Activated effector memory CD4-positive, alpha-beta T cell treated with Interleukin-2 at 50 U/mL for 16 hours (primary cell): ENCODE results near the gene TSPYL2.

Experiments used
- DNase-seq: peaks from one replicate; pipeline ENCODE4 v3.0.0-alpha.2; 2020

TSPYL2 gene

GRCh38 chrX:53080628-53081580, 1.3 kb upstream of the TSPYL2 start:
- no peak for DNase-seq

- no peak for DNase-seq
Observed at GRCh38 chrX:53082773-53083616, 828 bp downstream of the TSPYL2 start.

GRCh38 chrX:53084043-53084570, 1.9 kb downstream of the TSPYL2 start:
- DNase-seq = no peak

DNA sequence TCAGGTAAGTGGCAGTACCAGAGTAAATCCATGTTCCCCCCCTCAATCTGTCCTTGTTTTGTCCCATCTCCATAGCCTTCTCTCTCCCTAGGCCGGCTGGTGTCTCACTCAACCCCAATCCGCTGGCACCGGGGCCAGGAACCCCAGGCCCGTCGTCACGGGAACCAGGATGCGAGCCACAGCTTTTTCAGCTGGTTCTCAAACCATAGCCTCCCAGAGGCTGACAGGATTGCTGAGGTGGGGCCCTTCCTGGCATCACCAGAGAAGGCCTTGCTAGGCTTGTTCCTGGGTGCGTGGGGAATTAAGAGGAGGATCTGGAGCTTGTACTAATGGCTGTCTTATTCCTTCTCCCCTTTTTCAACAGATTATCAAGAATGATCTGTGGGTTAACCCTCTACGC, 2.7 kb downstream of the TSPYL2 start:
- DNase-seq = no peak

GRCh38 chrX:53085661-53086229, 3.6 kb downstream of the TSPYL2 start:
- no peak for DNase-seq

- no peak for DNase-seq
Observed at GRCh38 chrX:53086464-53086863, 4.3 kb downstream of the TSPYL2 start.

DNA sequence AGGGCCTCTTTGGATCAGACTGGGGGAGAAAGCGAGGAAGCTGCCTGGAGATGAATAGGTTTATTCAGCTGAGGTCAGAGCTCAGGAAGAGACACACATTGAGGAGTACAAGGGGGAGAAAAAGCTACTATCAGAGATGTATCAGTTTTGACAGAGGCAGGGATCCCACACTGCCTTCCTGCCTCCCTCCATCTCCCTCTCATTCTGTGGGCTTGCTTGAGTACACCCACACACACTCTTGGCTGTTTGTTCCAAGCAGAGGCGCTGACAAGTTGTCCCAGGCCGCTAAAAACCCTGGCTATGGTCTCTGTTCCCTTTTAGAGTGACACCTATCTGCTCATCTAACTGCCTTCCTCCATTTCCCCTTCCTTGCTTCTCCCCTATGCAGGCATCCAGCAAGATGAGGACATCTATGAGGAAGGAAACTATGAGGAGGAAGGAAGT, 5.2 kb downstream of the TSPYL2 start:
- no peak for DNase-seq

- DNase-seq = peak; percentile 67
Observed at GRCh38 chrX:53088136-53088974, 6.2 kb downstream of the TSPYL2 start.

DNA sequence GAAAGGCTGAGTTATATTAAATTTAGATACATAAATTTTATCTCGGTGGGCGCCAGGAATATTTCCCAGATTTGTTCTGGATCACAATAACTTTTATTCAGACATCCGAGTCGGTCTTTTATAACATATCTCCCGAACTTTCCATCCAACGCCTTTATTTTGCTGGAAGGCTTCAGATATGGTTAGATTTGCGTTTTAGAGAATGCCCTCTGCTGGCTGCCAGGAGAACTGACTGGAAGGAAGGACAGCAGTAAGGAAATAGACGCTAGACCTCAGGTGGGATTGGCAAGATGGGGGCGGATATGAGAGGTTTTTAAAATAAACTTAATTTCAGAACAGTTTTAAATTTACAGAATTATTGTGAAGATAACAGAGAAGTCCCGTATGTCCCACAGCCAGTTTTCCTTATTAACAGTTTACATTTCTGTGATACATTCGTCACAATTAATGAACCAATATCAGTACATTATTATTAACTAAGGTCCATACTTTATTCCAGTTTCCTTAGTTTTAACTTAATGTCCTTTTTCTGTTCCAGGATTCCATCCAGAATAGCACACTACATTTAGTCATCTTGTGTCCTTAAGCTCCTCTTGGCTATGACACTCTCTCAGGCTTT, 7.2 kb downstream of the TSPYL2 start:
- DNase-seq = no peak

GRCh38 chrX:53089925-53090324, 7.8 kb downstream of the TSPYL2 start:
- DNase-seq = no peak

DNA sequence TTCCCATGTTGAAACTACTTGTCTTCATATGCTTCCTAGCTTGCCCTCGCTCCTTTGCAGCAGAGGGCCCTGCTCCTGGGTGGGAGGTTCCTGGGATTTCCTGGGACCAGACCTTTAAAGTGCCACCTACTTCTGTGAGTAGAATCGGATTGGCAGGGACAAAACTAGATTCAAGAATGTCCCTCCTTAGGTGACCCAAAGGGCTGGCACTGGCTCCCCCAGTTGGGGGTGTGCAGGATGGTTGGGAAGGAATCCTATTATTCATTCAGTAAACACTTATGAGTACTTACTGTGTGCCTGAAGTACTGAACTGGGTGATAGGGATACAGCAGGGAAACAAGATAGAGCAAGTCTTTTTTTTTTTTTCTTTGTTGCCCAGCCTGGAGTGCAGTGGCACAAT, 9.2 kb downstream of the TSPYL2 start:
- no peak for DNase-seq

DNA sequence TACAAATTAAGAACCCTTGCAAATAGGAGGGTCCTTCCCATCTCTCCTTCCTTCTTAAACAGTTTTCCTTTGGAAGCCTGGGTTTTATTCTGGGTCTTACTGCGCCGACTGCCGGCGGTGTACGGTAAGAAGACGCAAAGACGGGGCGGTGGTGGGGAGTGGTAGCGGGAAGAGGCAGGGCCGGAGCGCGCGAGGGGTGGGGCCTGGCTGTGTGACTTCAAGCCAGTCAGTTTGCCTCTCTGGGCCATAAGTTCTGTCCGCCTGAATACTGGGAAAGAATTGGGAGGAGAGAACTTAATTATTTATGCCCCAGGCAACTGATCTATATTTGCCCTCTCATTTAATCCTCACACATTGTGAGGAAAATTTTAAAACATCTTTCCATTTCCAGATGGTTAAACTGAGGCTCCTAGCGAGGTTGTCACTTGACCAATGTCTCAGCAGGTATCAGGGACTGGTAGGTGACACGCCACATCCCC, 11.0 kb downstream of the TSPYL2 start:
- DNase-seq = peak; percentile 68

DNA sequence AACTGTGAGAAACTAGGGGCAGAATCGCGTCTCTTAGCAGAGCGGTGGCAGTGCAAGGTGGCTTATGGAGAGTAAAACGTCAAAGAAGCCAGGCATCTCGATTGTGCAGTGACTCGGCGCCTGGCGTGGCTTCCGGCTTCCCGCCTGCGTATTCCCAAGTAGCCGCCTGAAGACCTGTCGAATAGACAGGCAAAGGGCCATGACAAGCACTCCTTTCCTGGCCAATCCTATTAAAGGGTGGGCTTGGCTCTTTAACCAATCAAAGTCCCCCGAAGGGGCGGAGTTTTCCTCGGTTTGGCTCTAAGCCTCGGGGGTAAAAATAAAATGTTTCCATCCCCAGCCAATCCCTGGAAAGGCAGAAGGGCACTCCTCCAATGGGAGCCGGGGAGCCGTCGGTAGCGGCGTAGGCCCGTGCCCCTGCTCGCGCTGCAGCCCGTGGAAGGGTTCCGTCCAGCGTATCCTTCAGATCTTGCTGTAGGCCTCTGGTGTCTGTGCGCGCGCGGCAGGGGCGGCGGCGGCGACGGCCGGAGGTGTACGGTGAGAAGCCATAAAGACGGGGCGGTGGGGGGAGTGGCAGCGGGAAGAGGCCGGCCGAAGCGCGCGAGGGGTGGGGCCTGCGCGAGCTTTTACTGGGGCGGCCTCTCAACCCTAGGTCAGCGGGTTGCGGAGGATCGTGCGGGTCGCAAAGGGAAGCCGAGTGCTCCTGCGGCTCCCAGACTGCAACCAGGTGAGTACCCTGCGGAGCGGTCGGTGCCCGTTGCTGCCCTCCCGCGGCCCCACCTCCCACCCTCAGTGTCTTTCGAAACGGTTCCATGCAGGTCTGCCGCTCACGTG, 11.8 kb downstream of the TSPYL2 start, which contains the start of gene KANTR:
Gene KANTR (plus strand): TSS at position 395 of the 834 bp plus-strand sequence. CDS start 30,131 bp downstream, outside the sequence.
- peak; percentile 73 for DNase-seq

DNA sequence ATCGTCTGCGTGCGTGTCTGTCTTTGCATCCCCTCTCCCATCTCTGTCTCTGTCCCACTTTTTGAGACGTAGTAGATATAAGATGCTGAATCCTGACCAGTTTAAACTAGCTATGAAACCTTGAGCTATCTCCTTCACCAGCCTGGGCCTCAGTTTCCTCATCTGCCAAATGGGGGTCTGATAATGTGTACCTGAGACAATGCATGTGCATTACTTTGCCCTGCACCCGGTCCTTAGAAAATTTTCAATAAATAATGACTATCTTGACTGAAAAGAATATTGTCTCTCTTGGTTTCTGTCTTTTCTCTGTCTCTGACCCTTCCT, 12.4 kb downstream of the TSPYL2 start:
- DNase-seq = no peak

DNA sequence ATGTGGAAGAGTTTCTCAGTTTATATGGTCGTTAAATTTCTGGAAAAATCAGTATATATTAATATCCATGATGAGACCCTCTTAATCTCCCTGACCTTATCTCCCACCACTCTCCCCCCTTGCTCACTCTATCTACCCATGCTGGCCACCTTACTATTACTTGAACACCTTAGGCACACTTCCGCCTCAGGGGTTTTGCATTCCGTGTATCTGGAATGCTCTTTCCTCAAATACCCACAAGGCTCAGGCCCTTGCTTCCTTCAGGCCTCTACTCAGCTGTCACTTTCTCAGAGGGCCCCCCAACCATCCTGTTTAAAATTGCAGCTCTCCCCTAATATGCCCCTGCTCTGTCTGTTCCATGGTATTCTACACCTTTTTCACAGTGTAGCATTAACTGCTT, 13.6 kb downstream of the TSPYL2 start:
- no peak for DNase-seq

DNA sequence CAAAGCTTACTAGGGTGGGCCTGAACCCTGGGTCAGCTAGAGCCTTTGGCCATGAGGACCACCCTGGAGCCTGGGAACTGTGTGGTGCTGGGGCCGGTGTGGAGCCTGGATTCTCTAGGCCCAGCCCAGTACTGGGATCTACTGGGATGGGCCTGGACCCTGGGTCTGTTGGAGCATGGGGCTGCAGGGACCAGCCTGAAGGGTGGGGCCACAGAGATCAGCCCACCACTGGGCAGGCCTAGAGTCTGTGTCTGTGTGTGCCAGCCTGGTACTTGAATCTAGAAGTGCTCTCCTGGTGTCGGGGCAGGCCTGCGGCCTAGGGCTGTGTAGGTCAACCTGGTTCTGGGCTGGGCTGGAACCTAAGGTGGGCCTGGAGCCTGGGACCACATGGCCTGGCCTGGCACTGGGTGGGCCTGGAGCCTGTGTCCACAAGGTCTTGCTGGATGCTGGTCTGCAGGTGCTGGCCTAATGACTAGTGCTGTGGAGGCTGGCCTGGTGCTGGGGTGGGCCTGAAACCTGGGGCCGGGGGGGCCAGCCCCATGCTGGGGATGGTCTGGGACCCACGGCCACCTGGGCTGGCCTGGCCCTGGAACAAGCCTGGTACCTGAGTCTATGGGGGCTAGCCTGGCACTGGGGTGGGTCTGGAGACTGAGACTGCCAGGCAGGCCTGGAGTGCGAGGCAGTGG, 32.8 kb downstream of the TSPYL2 start:
- DNase-seq = no peak

DNA sequence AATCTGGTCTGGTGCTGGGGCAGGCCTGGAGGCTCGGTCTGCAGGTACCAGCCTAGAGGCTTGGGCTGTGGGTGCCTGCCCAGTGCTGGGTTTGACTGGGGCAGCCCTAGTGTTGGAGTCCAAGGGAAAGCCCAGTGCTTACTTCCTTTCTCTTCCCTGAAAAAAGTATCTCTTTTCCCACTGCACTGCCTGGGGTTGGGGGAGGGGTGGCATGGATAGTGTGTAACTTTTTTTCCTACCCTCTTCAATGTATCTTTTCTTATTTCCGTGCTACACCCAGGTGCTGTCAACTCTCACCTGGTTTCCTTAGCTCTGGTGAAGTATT, 33.3 kb downstream of the TSPYL2 start:
- no peak for DNase-seq

- no peak for DNase-seq
Observed at GRCh38 chrX:53116101-53116500, 33.9 kb downstream of the TSPYL2 start.

DNA sequence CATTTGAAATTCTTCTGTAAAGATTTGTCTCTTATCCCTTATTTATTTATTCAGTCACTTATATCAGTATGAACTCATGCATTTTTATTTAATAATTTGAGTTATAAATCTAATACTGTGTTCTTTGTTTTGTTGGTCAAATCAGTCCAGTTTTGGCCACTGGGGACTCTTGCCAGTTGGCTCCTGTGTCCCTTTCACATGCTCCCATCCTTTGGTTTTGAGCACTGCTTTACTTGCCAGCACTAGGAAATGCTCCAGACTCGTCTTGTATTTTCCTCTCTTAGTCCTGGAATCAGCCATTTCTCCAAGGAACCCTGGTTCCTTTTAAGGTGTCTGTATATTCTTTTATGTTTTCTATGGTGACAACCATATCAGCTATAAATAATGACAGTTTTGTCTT, 39.8 kb downstream of the TSPYL2 start:
- no peak for DNase-seq

DNA sequence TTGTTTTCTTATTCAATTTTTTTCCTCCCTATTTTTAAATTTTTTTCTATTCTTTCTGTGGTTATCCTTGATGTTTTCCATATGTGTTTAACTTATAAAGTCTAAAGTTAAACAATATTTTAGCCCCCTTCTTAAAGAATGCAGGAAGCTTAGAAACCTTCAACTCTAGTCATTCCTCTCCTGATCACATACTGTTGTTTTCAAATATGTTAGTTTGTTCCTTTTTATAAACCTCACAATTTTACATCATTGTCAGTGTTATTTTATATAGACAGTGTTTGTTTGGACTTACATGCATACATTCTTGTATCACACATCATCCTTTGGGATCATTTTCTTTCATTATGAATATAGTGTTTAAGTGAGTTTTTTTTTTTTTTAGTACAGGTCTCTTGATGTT, 43.3 kb downstream of the TSPYL2 start:
- DNase-seq = no peak
